T-helper 2 cell treated with Interferon-gamma antibody and Interleukin-4, amounts not matched to agents 5 μg/mL and 100 μg/mL, for 36 hours (primary cell): ENCODE results near the gene DHX35.

Source experiments
- DNase-seq: peaks from one replicate; pipeline ENCODE4 v3.0.0; 2021; ENCODE audit warnings: low spot score
- H3K27ac Mint-ChIP-seq: one replicate; pipeline ENCODE4 v1.8.0; 2021; ENCODE audit warnings: mild to moderate bottlenecking, mixed read lengths
- H3K27me3 Mint-ChIP-seq: one replicate; pipeline ENCODE4 v1.8.0; 2021; ENCODE audit warnings: low read depth, mixed read lengths
- H3K36me3 Mint-ChIP-seq: one replicate; pipeline ENCODE4 v1.8.0; 2021; ENCODE audit warnings: low read depth, mixed read lengths
- H3K4me1 Mint-ChIP-seq: one replicate; pipeline ENCODE4 v1.8.0; 2021; ENCODE audit warnings: low read depth, mixed read lengths
- H3K4me3 Mint-ChIP-seq: one replicate; pipeline ENCODE4 v1.8.0; 2022; ENCODE audit warnings: mild to moderate bottlenecking, moderate library complexity, mixed read lengths
- H3K9me3 Mint-ChIP-seq: one replicate; pipeline ENCODE4 v1.8.0; 2021; ENCODE audit warnings: mixed read lengths

DHX35 gene

DNA sequence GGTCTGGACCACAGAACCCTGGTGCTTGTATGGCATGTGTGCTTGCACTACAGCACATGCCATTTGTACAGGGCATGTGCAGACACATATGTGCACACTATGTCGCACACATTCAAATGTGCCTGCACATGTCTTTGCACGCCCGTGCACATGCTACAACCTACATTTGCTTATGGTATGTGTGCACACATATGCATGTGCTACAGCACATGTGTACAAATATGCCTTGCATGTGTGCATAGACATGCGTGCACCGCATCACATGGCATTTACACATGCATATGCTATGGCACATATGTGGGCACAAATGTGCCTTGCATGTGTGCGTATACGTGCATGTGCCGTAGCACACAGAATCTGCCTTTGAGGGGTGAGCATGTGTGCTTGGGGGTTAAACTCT, 90.5 kb downstream of the DHX35 start:
- no peak overlapping the region for H3K27ac Mint-ChIP-seq
- H3K9me3 Mint-ChIP-seq: no peaks in the 10 kb centered on the region
- no peaks in the 10 kb centered on the region for H3K36me3 Mint-ChIP-seq
- H3K27me3 Mint-ChIP-seq: peaks cover 8% of the 10 kb centered on the region
- H3K4me1 Mint-ChIP-seq: peaks cover 6% of the 10 kb centered on the region
- H3K4me3 Mint-ChIP-seq: no peak overlapping the region
- DNase-seq: no peak

DNA sequence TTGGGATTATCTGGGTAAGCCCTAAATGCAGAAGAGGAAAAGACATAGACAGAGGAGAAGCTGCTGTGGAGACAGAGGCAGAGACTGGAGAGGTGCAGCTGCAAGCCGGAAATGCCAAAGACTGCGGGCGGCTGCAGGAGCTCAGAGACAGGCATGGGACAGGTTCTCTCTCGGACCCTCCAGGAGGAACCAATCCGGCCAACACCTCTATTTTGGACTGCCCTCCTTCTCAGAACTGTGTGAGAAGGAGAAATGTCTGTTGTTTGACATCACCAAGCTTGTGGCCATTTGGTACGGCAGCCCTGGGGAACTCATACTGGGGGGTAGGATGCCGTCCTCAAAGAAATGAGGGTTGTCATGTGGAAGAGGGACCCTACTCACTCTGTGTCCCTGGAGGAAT, 95.0 kb downstream of the DHX35 start:
- Mint-ChIP-seq H3K27ac (no peak overlapping the region), H3K36me3 (no peaks in the 10 kb centered on the region), H3K9me3 (no peaks in the 10 kb centered on the region), H3K4me1 (no peaks in the 10 kb centered on the region), H3K27me3 (peaks cover 8% of the 10 kb centered on the region), H3K4me3 (no peak overlapping the region)
- DNase-seq: no peak

DNA sequence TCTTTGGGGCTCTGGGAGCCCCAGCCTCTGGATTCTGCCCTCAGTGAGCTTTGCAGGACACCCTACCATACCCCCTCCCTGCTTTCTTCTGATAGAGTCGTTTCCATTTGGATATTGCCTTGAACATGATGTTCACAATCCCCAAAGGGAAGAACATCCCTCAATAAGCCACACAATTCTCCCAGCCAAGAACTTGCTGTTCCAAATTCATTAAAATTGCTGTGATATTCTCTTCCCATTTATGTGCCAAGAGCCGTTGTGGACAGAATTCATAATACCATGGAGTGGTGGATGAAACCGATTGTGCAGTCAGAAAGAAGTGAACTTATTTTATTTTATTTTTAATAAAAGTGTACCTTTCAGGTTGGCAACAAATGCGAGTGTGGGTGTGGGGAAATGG, 95.8 kb downstream of the DHX35 start:
- Mint-ChIP-seq H3K27me3 (peaks cover 9% of the 10 kb centered on the region), H3K27ac (no peak overlapping the region), H3K36me3 (no peaks in the 10 kb centered on the region), H3K9me3 (no peaks in the 10 kb centered on the region), H3K4me1 (no peaks in the 10 kb centered on the region), H3K4me3 (no peak overlapping the region)
- DNase-seq: no peak

DNA sequence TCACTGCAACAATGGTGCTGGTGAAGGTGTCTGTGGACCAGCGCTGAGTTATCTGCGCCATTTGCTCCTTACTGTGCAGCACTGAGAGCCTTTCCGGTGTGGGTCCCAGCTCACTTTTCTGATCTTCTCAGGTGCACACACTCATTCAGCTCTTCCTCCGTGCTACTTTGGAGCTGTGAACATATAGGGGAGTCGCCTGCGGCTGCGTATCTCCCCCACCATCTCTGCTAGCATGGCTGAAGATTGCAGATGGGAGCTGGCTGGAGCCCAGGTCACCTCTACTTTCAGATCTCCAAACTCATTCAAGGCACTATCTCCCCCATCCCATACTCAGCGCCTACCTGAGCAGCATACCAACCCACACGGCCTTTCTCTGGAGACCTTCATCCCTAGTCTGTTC, 96.9 kb downstream of the DHX35 start:
- no peaks in the 10 kb centered on the region for H3K9me3 Mint-ChIP-seq
- no peaks in the 10 kb centered on the region for H3K36me3 Mint-ChIP-seq
- no peak overlapping the region for H3K27ac Mint-ChIP-seq
- H3K4me1 Mint-ChIP-seq: no peaks in the 10 kb centered on the region
- no peak for DNase-seq
- H3K27me3 Mint-ChIP-seq: peaks cover 8% of the 10 kb centered on the region
- no peak overlapping the region for H3K4me3 Mint-ChIP-seq

DNA sequence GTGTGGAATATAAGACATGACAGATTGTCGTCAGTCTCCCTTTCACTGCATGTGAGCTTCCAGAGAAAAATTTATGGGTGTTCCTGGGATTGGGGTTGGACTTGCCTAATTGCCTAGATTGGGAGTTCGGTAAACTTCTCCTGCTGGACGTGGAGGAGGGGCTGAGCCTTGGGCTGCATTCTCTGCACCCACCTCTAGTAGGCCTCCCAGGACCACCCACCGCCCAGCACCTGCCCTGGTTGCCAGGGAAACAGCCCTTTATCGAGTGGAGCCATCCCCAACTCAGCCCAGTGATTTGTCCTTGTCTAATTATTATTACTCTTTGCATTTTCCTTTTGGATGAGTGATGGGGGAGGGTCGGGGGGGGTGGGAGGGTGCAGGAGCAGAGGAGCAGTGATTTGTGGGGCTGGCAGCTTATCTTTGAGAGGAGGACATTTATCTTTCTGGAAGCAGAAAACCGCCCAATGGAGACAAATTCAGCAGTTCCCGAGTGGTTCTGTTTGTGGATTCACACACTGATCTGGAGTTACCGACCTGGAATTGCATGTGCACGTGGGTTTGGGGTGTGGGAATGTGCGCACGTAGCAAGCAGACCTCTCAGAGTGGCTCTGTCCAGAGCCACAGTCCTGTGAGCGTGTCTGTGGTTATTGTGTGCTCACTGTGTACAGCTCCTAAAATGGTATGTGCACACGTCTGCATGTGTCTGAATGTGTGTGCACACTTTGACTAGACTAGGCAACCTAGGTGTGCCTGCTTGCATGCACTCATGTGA, 104.5 kb downstream of the DHX35 start:
- no peaks in the 10 kb centered on the region for H3K36me3 Mint-ChIP-seq
- peaks cover 9% of the 10 kb centered on the region for H3K27me3 Mint-ChIP-seq
- DNase-seq: no peak
- no peak overlapping the region for H3K4me3 Mint-ChIP-seq
- H3K9me3 Mint-ChIP-seq: no peaks in the 10 kb centered on the region
- no peak overlapping the region for H3K27ac Mint-ChIP-seq
- H3K4me1 Mint-ChIP-seq: no peaks in the 10 kb centered on the region

DNA sequence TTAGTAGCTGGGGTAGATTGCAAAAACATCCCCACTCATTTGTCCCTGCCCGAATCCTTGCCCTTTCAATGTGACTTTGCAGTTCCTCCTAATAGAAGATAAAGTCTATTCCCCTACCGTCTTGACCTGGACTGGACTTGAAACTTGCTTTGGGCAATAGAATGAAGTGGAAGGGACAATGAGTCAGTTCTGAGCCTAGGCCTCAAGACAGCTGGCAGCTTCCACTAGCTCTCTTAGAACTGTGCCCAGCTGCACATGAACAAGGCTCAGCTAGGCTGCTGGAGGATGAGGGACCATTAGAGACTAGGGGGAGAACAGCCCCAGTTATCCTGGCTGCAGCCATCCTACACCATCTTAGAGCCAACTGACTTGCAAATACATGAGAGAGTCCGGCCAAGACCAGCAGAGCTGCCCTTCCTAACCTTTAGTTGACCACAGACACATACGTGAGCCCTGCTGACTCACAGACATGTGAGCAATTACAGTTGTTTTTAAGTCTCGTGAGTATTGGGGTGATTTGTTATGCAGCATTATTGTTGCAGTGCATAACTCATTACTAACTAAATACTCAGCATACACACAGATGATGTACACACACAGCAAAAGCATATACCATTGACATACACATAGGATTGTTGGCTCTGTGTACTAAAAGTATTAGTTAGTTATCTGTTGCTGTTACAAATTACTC, 105.5 kb downstream of the DHX35 start:
- Mint-ChIP-seq H3K36me3 (no peaks in the 10 kb centered on the region), H3K9me3 (no peaks in the 10 kb centered on the region), H3K27ac (no peak overlapping the region), H3K27me3 (peaks cover 7% of the 10 kb centered on the region), H3K4me1 (no peaks in the 10 kb centered on the region), H3K4me3 (no peak overlapping the region)
- no peak for DNase-seq

DNA sequence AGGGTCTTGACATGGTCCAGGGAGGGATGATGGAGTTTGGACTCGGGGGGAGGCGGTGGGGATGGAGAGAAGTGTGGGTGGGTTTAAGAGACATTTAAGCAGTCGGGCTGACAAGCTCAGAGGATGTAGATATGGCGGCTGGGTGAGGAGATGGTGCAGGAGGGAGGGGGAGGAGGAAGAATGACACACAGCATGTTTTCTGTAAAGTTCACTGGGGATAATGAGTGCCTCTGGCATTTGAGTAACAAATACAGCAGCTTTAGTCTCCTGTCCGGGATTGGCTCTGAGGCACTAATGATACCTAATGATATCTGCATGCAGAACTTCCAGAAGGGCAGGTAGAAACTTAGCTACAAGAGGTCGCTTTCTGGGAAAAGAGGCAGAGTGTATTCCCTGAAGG, 107.8 kb downstream of the DHX35 start:
- DNase-seq: no peak
- no peak overlapping the region for H3K4me3 Mint-ChIP-seq
- no peaks in the 10 kb centered on the region for H3K36me3 Mint-ChIP-seq
- H3K4me1 Mint-ChIP-seq: no peaks in the 10 kb centered on the region
- peaks cover 9% of the 10 kb centered on the region for H3K27me3 Mint-ChIP-seq
- H3K9me3 Mint-ChIP-seq: no peaks in the 10 kb centered on the region
- no peak overlapping the region for H3K27ac Mint-ChIP-seq

DNA sequence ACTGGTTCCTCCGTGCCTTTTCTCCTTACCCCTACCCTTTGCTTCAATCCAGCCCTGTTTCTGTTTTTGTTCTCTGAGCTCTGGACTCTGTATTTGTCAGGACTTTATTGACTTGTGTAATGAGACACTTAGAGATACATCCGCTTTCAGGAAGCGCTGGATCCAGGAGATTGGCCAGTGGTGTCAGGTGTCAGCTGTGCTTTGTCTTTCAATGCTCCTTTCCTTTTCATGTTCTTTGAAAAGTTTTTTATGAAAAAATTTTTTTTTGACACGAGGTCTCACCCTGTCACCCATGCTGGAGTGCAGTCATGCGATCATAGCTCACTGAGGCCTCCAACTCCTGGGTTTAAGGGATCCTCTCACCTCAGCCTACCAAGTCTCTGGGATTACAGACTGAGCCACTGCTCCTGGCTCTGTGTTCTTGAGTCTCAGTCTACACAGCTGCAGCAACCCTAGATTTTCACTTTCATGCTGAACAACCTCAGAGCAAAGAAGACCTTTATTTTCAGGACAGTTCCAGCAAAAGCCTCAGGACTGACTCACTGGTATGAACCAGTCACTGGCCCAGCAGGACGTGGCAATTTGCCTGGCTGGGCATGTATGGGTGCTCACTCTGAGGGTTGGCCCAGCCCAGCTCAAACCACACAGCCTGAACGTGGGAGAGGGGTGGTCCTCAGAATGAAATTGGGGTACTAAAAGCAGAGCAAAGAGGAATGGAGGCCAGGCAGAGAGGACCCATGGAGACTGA, 108.5 kb downstream of the DHX35 start:
- DNase-seq: no peak
- Mint-ChIP-seq H3K36me3 (no peaks in the 10 kb centered on the region), H3K27ac (no peak overlapping the region), H3K4me1 (no peaks in the 10 kb centered on the region), H3K27me3 (peaks cover 9% of the 10 kb centered on the region), H3K4me3 (no peak overlapping the region), H3K9me3 (no peaks in the 10 kb centered on the region)

DNA sequence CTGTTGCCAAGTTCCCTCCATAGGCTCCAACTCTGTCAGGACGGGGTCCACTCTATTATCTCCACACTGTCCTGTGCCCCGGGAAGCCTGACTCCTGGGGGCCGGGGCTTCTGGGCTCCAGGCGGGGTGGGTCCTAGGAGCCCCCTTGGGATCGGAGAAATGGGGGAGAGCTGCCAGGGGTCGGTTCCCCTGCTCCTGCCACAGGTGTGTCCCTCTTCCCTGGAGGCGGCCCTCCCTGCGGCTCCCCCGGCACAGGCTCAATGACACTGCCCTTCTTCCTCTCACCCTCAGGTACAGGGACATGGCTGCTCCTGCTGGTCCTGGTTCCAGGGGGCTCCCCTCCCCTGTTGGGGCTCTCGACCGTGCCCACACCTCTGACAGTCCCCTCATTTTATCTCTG, 110.0 kb downstream of the DHX35 start:
- H3K36me3 Mint-ChIP-seq: no peaks in the 10 kb centered on the region
- no peaks in the 10 kb centered on the region for H3K4me1 Mint-ChIP-seq
- no peak overlapping the region for H3K27ac Mint-ChIP-seq
- no peaks in the 10 kb centered on the region for H3K9me3 Mint-ChIP-seq
- H3K27me3 Mint-ChIP-seq: peaks cover 13% of the 10 kb centered on the region
- DNase-seq: no peak
- H3K4me3 Mint-ChIP-seq: no peak overlapping the region

DNA sequence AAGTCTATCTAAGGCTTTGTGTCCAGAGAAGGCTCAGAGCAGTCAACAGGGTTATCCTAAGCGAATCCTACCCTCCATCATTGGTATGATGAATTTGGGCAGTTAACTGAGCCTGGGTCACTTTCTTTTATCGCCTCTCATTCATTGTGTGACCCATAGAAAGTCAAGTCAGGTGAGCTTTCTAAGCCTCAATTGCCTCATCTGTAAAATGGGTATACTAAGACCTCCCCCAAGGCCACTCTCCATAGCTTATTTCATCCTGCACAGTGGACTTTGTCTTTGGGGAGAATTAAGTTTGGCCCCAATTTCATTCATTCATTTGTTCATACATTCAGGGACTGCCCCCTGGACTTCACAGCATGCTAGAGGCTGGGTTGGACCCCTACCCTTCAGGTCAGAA, 110.5 kb downstream of the DHX35 start:
- no peaks in the 10 kb centered on the region for H3K36me3 Mint-ChIP-seq
- no peak overlapping the region for H3K4me3 Mint-ChIP-seq
- no peak for DNase-seq
- H3K27ac Mint-ChIP-seq: no peak overlapping the region
- no peaks in the 10 kb centered on the region for H3K9me3 Mint-ChIP-seq
- no peaks in the 10 kb centered on the region for H3K4me1 Mint-ChIP-seq
- peaks cover 13% of the 10 kb centered on the region for H3K27me3 Mint-ChIP-seq

DNA sequence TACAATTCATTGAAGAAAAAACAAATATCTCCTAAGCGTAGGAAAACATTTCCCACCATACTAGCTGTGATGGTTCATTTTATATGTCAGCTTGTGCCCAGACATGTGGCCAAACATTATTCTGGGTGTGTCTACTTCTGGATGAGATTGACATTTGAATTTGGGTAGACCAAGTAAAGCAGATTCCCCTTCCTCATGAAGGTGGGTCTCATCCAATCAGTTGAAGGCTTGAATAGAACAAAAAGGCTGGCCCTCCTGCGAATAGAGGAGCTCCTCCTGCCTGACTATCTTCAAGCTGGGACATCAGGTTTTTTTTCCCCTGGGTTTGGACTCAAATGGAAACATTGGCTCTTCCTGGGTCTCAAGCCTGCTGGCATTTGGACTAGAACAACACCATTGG, 113.6 kb downstream of the DHX35 start:
- Mint-ChIP-seq H3K36me3 (no peaks in the 10 kb centered on the region), H3K9me3 (no peaks in the 10 kb centered on the region), H3K27ac (no peak overlapping the region), H3K4me1 (peaks cover 5% of the 10 kb centered on the region), H3K4me3 (no peak overlapping the region), H3K27me3 (peaks cover 11% of the 10 kb centered on the region)
- DNase-seq: no peak

DNA sequence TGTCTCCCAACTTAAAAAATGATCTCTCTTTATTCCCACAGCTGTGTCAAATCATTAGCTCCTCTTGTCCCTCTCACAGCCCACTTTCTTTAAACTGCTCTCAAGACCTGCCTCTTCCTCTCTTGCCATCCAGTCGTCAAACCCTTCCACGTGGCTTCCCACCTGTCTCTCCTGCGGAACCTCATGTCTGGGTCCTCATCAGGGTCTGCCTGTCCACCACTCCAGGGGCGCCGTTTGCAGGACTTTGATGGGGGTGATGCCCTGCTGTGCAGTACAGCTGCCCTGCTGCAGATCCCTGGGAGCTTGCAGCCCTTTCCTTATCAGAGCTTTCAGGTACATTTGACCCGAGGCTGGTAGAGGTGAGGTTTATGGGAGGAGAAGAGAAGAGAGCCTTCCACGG, 114.8 kb downstream of the DHX35 start:
- Mint-ChIP-seq H3K36me3 (no peaks in the 10 kb centered on the region), H3K4me1 (peaks cover 5% of the 10 kb centered on the region), H3K27me3 (peaks cover 15% of the 10 kb centered on the region)

DNA sequence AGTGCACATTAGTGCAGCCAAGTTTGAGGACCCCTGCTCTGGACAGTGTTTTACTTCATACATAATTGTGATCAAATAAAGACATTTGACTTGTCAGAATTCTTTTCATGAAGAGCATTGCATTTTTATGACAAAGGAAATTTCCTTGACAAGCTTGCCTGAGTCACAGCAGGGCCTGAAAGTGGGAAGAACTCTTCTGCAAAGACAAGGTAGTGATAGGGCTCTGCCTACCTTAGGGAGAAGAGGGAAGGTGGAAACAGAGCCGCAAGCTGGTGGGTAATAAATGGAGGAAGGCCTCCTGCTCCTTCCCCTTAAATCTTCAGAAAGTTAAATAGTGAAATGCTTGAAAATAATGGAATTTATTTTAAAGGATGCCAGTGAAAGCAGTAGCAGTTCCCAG, 118.2 kb downstream of the DHX35 start:
- H3K9me3 Mint-ChIP-seq: no peaks in the 10 kb centered on the region
- peaks cover 25% of the 10 kb centered on the region for H3K27me3 Mint-ChIP-seq
- no peak overlapping the region for H3K4me3 Mint-ChIP-seq
- H3K4me1 Mint-ChIP-seq: peaks cover 5% of the 10 kb centered on the region
- no peaks in the 10 kb centered on the region for H3K36me3 Mint-ChIP-seq
- H3K27ac Mint-ChIP-seq: no peak overlapping the region
- DNase-seq: no peak

More for the DNA sequence above, 114.8 kb downstream of the DHX35 start:
- no peak for DNase-seq
- Mint-ChIP-seq H3K9me3 (no peaks in the 10 kb centered on the region), H3K27ac (no peak overlapping the region), H3K4me3 (no peak overlapping the region)

DNA sequence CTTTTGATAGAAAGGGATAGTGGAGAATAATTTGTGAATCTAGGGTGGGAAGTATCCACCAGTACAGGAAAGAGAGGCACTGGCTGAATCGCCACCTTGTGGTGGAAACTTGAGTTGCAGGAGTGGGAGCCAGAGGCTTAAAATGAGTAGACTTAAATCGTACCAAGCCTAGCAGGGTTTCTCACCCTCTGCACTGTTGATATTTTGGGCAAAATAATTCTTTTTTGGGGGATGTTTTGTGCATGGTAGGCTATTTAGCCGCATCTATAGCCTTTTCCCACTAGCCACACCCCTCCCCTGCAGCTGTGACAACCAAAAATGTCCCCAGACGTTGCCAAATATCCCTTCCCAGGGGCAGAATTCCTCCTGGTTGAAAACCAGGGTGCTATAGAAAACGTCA, 119.1 kb downstream of the DHX35 start:
- H3K36me3 Mint-ChIP-seq: no peaks in the 10 kb centered on the region
- H3K27ac Mint-ChIP-seq: no peak overlapping the region
- no peak overlapping the region for H3K4me3 Mint-ChIP-seq
- H3K4me1 Mint-ChIP-seq: peaks cover 5% of the 10 kb centered on the region
- H3K9me3 Mint-ChIP-seq: no peaks in the 10 kb centered on the region
- H3K27me3 Mint-ChIP-seq: peaks cover 28% of the 10 kb centered on the region
- peak; percentile 63 for DNase-seq
